ENCODE results near the gene RAB25.

GRCh38 chr1:156042828-156043227 lies 18.1 kb upstream of the RAB25 start:
- TF ChIP-seq ATF6 (CRISPR knock-in tag; conservative IDR thresholded peaks at IDR 0.05), result no peak
- TF ChIP-seq NFYB (CRISPR knock-in tag; IDR thresholded peaks at IDR 0.05), result no peak
- TF ChIP-seq HDAC6 (IDR thresholded peaks at IDR 0.05; ENCODE audit: low read depth, low read length), result no peak
- TF ChIP-seq ZMYM4 (CRISPR knock-in tag; IDR thresholded peaks at IDR 0.05), result no peak
- no peak for TF ChIP-seq ZNF232 (CRISPR knock-in tag; IDR thresholded peaks at IDR 0.05; ENCODE audit: borderline replicate concordance)
- no peak for TF ChIP-seq ZNF136 (CRISPR knock-in tag; IDR thresholded peaks at IDR 0.05; ENCODE audit: low read depth)
- TF ChIP-seq PITX1 (CRISPR knock-in tag; IDR thresholded peaks at IDR 0.05), result no peak
- TF ChIP-seq EED (CRISPR knock-in tag; IDR thresholded peaks at IDR 0.05), result no peak
- TF ChIP-seq ZNF816 (CRISPR knock-in tag; IDR thresholded peaks at IDR 0.05; ENCODE audit: borderline replicate concordance), result no peak
- TF ChIP-seq GRHL1 (CRISPR knock-in tag; conservative IDR thresholded peaks at IDR 0.05), result no peak
- TF ChIP-seq FOSL2 (CRISPR knock-in tag; IDR thresholded peaks at IDR 0.05), result no peak
- no peak for TF ChIP-seq ZKSCAN8 (CRISPR knock-in tag; IDR thresholded peaks at IDR 0.05; ENCODE audit: borderline replicate concordance)
- TF ChIP-seq ZC3H4 (CRISPR knock-in tag; IDR thresholded peaks at IDR 0.05; ENCODE audit: borderline replicate concordance), result no peak
- TF ChIP-seq CTCF (CRISPR knock-in tag; IDR thresholded peaks at IDR 0.05), result no peak
